OCI-LY7 (cell line): ENCODE measurements around the gene RBSN. TPM values are rescaled to one million over a fixed set of nuclear protein-coding genes. Genes with fewer than 3 reads are reported as not detected.

ENCODE experiments used
- BruUV-seq: library from RNA; stranded (reverse); fragments of 400-500 nt; replicated peaks from 2 replicates; lab custom pipeline; 2021; lab: Mats Ljungman, UMichigan
- CTCF ChIA-PET: fragments of 300-600 bp; sonication (Branson Sonifier 250); formaldehyde crosslinking; loops from one replicate; lab custom pipeline; 2022; ENCODE audit warnings: antibody characterized with exemption; ENCODE audit not compliant: unreplicated experiment; lab: Charles Lee
- POLR2A ChIA-PET: fragments of 300-600 bp; sonication (Branson Sonifier 250); formaldehyde crosslinking; loops from one replicate; lab custom pipeline; 2022; ENCODE audit warnings: antibody characterized with exemption; lab: Charles Lee
- DNase-seq: peaks from one replicate; pipeline ENCODE4 v3.0.0-alpha.2; 2015; ENCODE audit warnings: low spot score
- H2AFZ ChIP-seq: fragments of 200-600 bp; sonication (generic), shearing (Covaris generic); 2 replicates; pipeline ENCODE4 v1.6.1; 2014; ENCODE audit warnings: mild to moderate bottlenecking, antibody characterized with exemption, low read length, moderate library complexity
- H3K27ac ChIP-seq: fragments of 200-600 bp; sonication (generic); 2 replicates; pipeline ENCODE4 v1.5.1; 2014; ENCODE audit warnings: mixed run types, low read depth, mild to moderate bottlenecking, moderate library complexity, low read length, inconsistent platforms; ENCODE audit not compliant: poor library complexity, severe bottlenecking
- H3K36me3 ChIP-seq: fragments of 200-600 bp; sonication (generic); 2 replicates; pipeline ENCODE4 v1.6.1; 2014; ENCODE audit warnings: mild to moderate bottlenecking, antibody characterized with exemption, low read length, moderate library complexity, mixed read lengths; ENCODE audit not compliant: insufficient read depth
- H3K4me1 ChIP-seq: fragments of 200-600 bp; sonication (generic); 2 replicates; pipeline ENCODE4 v1.5.1; 2014; ENCODE audit warnings: mild to moderate bottlenecking, low read length; ENCODE audit not compliant: insufficient read depth, poor library complexity, severe bottlenecking
- H3K4me2 ChIP-seq: fragments of 200-600 bp; sonication (generic); 2 replicates; pipeline ENCODE4 v1.6.1; 2014; ENCODE audit warnings: mild to moderate bottlenecking, low read length
- H3K4me3 ChIP-seq: fragments of 200-600 bp; sonication (generic); 2 replicates; pipeline ENCODE4 v1.5.1; 2014; ENCODE audit warnings: mild to moderate bottlenecking, low read depth, low read length; ENCODE audit not compliant: poor library complexity, severe bottlenecking
- H3K79me2 ChIP-seq: fragments of 200-600 bp; sonication (generic); 2 replicates; pipeline ENCODE4 v1.6.1; 2016; ENCODE audit warnings: low read depth, mild to moderate bottlenecking, low read length, moderate library complexity, mixed read lengths; ENCODE audit not compliant: insufficient read depth
- H3K9me2 ChIP-seq: fragments of 200-600 bp; sonication (generic); 2 replicates; pipeline ENCODE4 v1.6.1; 2016; ENCODE audit warnings: mild to moderate bottlenecking, low read length, mixed read lengths; ENCODE audit not compliant: insufficient read depth
- H3K9me3 ChIP-seq: fragments of 200-600 bp; sonication (generic); 2 replicates; pipeline ENCODE4 v1.6.1; 2014; ENCODE audit warnings: mild to moderate bottlenecking, mixed run types, low read length, mixed read lengths
- H4K20me1 ChIP-seq: fragments of 200-600 bp; sonication (generic); 2 replicates; pipeline ENCODE4 v1.6.1; 2014; ENCODE audit warnings: mild to moderate bottlenecking, antibody characterized with exemption, low read length, moderate library complexity, mixed read lengths; ENCODE audit not compliant: insufficient read depth
- CTCF ChIP-seq: fragments of 200-600 bp; sonication (generic); conservative IDR thresholded peaks from 2 replicates; pipeline ENCODE4 v1.5.1; 2014; ENCODE audit warnings: mild to moderate bottlenecking, antibody characterized with exemption, low read length, moderate library complexity, mixed read lengths
- EZH2phosphoT487 ChIP-seq: fragments of 200-600 bp; sonication (generic); IDR thresholded peaks from 2 replicates; pipeline ENCODE4 v1.6.1; 2018; ENCODE audit warnings: low read depth, borderline replicate concordance, mild to moderate bottlenecking, mixed run types, antibody characterized with exemption, low read length, moderate library complexity, mixed read lengths
- intact Hi-C: fragments of 100-400 bp; cut with micrococcal nuclease; formaldehyde crosslinking; loops from one replicate; pipeline ENCODE4 v1.10.0; 2022; ENCODE audit not compliant: unreplicated experiment
- total RNA-seq, 2 experiments: library from RNA; depleted of rRNA in 1 of 2; stranded (reverse); fragments of >200 nt in 1 of 2; shearing (Covaris generic) in 1 of 2; gene quantifications; 2 replicates each; pipeline ENCODE4 v1.2.3, GENCODE V29; 2014 to 2022

The RBSN gene
- total RNA-seq, 2 experiments from 2014 or later, result 13.3 to 21.4 TPM

- peaks cover 19% of the 10 kb centered on the region; the same call in 1 of the 2 replicates for H4K20me1 ChIP-seq
Measured at GRCh38 chr3:15050405-15051092, 48.4 kb downstream of the RBSN start.

GRCh38 chr3:15049584-15049983 is 49.4 kb downstream of the RBSN start:
- Histone ChIP-seq H3K4me1 (peaks cover 70% of the 10 kb centered on the region), H2AFZ (no peak overlapping the region), H3K4me2 (peak overlapping the region; percentile 70), H3K27ac (peak overlapping the region; percentile 93), H3K9me3 (no peaks in the 10 kb centered on the region), H3K36me3 (peaks cover 92% of the 10 kb centered on the region), H4K20me1 (peaks cover 25% of the 10 kb centered on the region; the same call in 1 of the 2 replicates), H3K4me3 (peak overlapping the region; percentile 45), H3K79me2 (peaks cover 65% of the 10 kb centered on the region), H3K9me2 (no peaks in the 10 kb centered on the region)
- BruUV-seq, result no TSS peak
- no peak for DNase-seq
- ChIA-PET CTCF (interaction anchor here (1.0 kb wide), 1 partner anchor 14 kb away, joined by 4 read pairs; no protein-coding TSS in a partner anchor), POLR2A (interaction anchor here (0.5 to 1.8 kb wide), 5 partner anchors 13 to 365 kb away, joined by 3 to 7 read pairs (median 3); no protein-coding TSS in a partner anchor)
- intact Hi-C loops, result no loop called here
- TF ChIP-seq EZH2phosphoT487 (no peak), CTCF (no peak)

More at GRCh38 chr3:15050405-15051092, 48.4 kb downstream of the RBSN start:
- peak; percentile 96 for DNase-seq
- Histone ChIP-seq H3K27ac (peak overlapping the region; percentile 93), H3K36me3 (peaks cover 92% of the 10 kb centered on the region), H3K4me2 (peak overlapping the region; percentile 73), H3K9me3 (no peaks in the 10 kb centered on the region), H3K4me1 (peaks cover 70% of the 10 kb centered on the region), H3K9me2 (no peaks in the 10 kb centered on the region), H3K4me3 (peak overlapping the region; percentile 45), H2AFZ (no peak overlapping the region), H3K79me2 (peaks cover 75% of the 10 kb centered on the region)
- TF ChIP-seq CTCF, result no peak
- no peak for TF ChIP-seq EZH2phosphoT487
- ChIA-PET POLR2A (interaction anchor here (0.5 to 1.4 kb wide), 9 partner anchors 10 to 305 kb away, joined by 3 to 7 read pairs (median 3); partner anchors contain the start of gene MRPS25), CTCF (interaction anchor here (0.9 to 1.2 kb wide), 3 partner anchors 15 to 124 kb away, joined by 3 to 4 read pairs (median 4); partner anchors contain the start of gene RBSN)
- BruUV-seq, result no TSS peak
- intact Hi-C loops, result loop anchor here (1.0 to 10.0 kb wide), 4 partner anchors 48 to 366 kb away; partner anchors contain the start of gene RBSN
